Measurements from ENCODE around the gene MAGEA9B.
"Not testable (repeated sequence)": the region's sequence is repeated elsewhere in the genome, so short reads cannot be mapped to it uniquely, and the experiment has no call there.

Gene MAGEA9B

GRCh38 chrX:149587359-149587758 lies at the start of gene MAGEA9B:
MAGEA9B (minus strand) TSS chrX:149587459; CDS start chrX:149583179, 4,280 bp downstream.
- not testable (repeated sequence) for H3K4me3 ChIP-seq (ENCODE audit: low read depth, low read length)

GRCh38 chrX:149633511-149633910 lies 46.3 kb upstream of the MAGEA9B start:
- no peak overlapping the region for H3K4me3 ChIP-seq (ENCODE audit: low read depth, low read length)

- H3K4me3 ChIP-seq (ENCODE audit: low read depth, low read length) = peak within 1 kb of the TSS; percentile 66
Observed at GRCh38 chrX:149631234-149632165, 44.2 kb upstream of the MAGEA9B start, which contains the start of gene TMEM185A. TMEM185A (minus strand) TSS chrX:149631792; CDS start chrX:149631580, 212 bp downstream.

GRCh38 chrX:149630681-149631233 lies 43.5 kb upstream of the MAGEA9B start:
- H3K4me3 ChIP-seq (ENCODE audit: low read depth, low read length) = peak overlapping the region; percentile 66

- H3K4me3 ChIP-seq (ENCODE audit: low read depth, low read length) = no peak overlapping the region
Observed at GRCh38 chrX:149629730-149630387, 42.6 kb upstream of the MAGEA9B start.

- H3K4me3 ChIP-seq (ENCODE audit: low read depth, low read length) = no peak overlapping the region
Observed at GRCh38 chrX:149628768-149629167, 41.5 kb upstream of the MAGEA9B start.

GRCh38 chrX:149628280-149628679 lies 41.0 kb upstream of the MAGEA9B start:
- H3K4me3 ChIP-seq (ENCODE audit: low read depth, low read length) = no peak overlapping the region

GRCh38 chrX:149626829-149627228 lies 39.6 kb upstream of the MAGEA9B start:
- not testable (repeated sequence) for H3K4me3 ChIP-seq (ENCODE audit: low read depth, low read length)

- H3K4me3 ChIP-seq (ENCODE audit: low read depth, low read length) = not testable (repeated sequence)
Observed at GRCh38 chrX:149619662-149620061, 32.4 kb upstream of the MAGEA9B start.

- H3K4me3 ChIP-seq (ENCODE audit: low read depth, low read length) = no peak overlapping the region
Observed at GRCh38 chrX:149618871-149619270, 31.6 kb upstream of the MAGEA9B start.

GRCh38 chrX:149611623-149612175 lies 24.4 kb upstream of the MAGEA9B start:
- no peak overlapping the region for H3K4me3 ChIP-seq (ENCODE audit: low read depth, low read length)

- H3K4me3 ChIP-seq (ENCODE audit: low read depth, low read length) = no peak overlapping the region
Observed at GRCh38 chrX:149610511-149610910, 23.3 kb upstream of the MAGEA9B start.

- no peak overlapping the region for H3K4me3 ChIP-seq (ENCODE audit: low read depth, low read length)
Observed at GRCh38 chrX:149607699-149608098, 20.4 kb upstream of the MAGEA9B start.

- not testable (repeated sequence) for H3K4me3 ChIP-seq (ENCODE audit: low read depth, low read length)
Observed at GRCh38 chrX:149605248-149605885, 18.1 kb upstream of the MAGEA9B start.

- not testable (repeated sequence) for H3K4me3 ChIP-seq (ENCODE audit: low read depth, low read length)
Observed at GRCh38 chrX:149598603-149599002, 11.3 kb upstream of the MAGEA9B start.

GRCh38 chrX:149595943-149596342 lies 8.7 kb upstream of the MAGEA9B start:
- not testable (repeated sequence) for H3K4me3 ChIP-seq (ENCODE audit: low read depth, low read length)

- not testable (repeated sequence) for H3K4me3 ChIP-seq (ENCODE audit: low read depth, low read length)
Observed at GRCh38 chrX:149595214-149595613, 8.0 kb upstream of the MAGEA9B start, which contains the start of gene HSFX2. HSFX2 (minus strand) TSS chrX:149595314; CDS start chrX:149594700, 614 bp downstream.

GRCh38 chrX:149590993-149591392 lies 3.7 kb upstream of the MAGEA9B start:
- not testable (repeated sequence) for H3K4me3 ChIP-seq (ENCODE audit: low read depth, low read length)

- H3K4me3 ChIP-seq (ENCODE audit: low read depth, low read length) = not testable (repeated sequence)
Observed at GRCh38 chrX:149585631-149586030, 1.6 kb downstream of the MAGEA9B start.

- H3K4me3 ChIP-seq (ENCODE audit: low read depth, low read length) = not testable (repeated sequence)
Observed at GRCh38 chrX:149573456-149573855, 13.8 kb downstream of the MAGEA9B start.

GRCh38 chrX:149572743-149573142 lies 14.5 kb downstream of the MAGEA9B start:
- no peak overlapping the region for H3K4me3 ChIP-seq (ENCODE audit: low read depth, low read length)
